ENCODE data around the gene AGBL3. TPM values are rescaled to one million over a fixed set of nuclear protein-coding genes. Genes with fewer than 3 reads are reported as not detected.

AGBL3 gene
- total and polyA plus RNA-seq, 9 of the 15 experiments (the other 6 are each of a cell fraction or from before 2014, with no cell fraction given): 0.54 to 2.9 (median 1.7) TPM

DNA sequence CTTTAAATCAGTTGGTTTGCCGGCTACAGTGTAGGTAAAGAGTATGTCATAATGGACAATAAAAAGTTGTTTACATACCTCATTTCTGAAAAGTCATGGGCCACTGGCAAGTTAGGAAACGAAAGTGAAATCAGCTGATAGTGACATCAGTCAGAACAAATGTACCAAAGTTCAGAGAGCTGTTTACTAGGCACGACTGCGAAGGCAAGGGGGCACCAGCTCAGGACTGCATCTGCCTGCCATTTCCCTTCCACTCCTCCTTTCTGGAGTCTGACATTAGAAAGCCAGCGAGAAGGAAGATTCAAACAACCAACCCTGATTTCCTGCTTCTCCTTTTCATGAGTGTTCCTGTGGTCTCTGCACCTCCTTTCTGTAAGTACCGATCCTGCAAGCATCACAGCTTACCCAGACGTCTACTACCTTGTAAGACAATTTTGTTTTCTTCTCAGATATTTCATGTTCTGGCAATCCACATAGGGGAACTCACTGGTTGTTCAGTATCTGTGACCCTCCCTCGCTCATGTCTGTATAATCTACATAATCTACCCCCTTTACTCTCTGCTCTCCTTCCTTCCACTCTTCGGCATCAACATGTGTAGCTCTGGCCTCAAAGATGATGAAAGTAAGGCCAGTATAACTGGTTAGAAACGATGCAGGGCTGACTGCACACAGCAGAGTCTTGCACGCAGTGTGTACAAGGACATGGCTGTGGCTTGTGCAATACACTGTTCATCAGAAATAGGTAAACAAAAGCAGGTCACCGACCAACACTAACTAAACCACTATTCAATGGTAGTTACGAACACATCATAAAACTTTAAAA lies 161.8 kb downstream of the AGBL3 start, which contains the start of gene TMEM140 (continued):
- TF ChIP-seq, protein P1, sequence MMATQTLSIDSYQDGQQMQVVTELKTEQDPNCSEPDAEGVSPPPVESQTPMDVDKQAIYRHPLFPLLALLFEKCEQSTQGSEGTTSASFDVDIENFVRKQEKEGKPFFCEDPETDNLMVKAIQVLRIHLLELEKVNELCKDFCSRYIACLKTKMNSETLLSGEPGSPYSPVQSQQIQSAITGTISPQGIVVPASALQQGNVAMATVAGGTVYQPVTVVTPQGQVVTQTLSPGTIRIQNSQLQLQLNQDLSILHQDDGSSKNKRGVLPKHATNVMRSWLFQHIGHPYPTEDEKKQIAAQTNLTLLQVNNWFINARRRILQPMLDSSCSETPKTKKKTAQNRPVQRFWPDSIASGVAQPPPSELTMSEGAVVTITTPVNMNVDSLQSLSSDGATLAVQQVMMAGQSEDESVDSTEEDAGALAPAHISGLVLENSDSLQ (IDR thresholded peaks at IDR 0.05): peak; percentile 55; the same call in 1 of the 2 replicates
- TF ChIP-seq NR3C1 (CRISPR knock-in tag; IDR thresholded peaks at IDR 0.05) (no peak), ETV5 (CRISPR knock-in tag; IDR thresholded peaks at IDR 0.05; ENCODE audit: low read depth) (no peak), MAFG (tag; conservative IDR thresholded peaks at IDR 0.05) (peak; percentile 82), SMARCC2 (IDR thresholded peaks at IDR 0.05; ENCODE audit: low read depth) (peak; percentile 10; the same call in 1 of the 2 replicates), ZBTB8A (IDR thresholded peaks at IDR 0.05; ENCODE audit: partially characterized antibody) (no peak), ETS2 (tag; IDR thresholded peaks at IDR 0.05; ENCODE audit: borderline replicate concordance, poor library complexity, severe bottlenecking) (no peak), HDGF (IDR thresholded peaks at IDR 0.05) (peak; percentile 23; the same call in 1 of the 2 replicates), RUNX1 (IDR thresholded peaks at IDR 0.05; ENCODE audit: low read depth) (no peak), ZNF133 (CRISPR knock-in tag; IDR thresholded peaks at IDR 0.05) (no peak), PHF20 (IDR thresholded peaks at IDR 0.05; ENCODE audit: partially characterized antibody) (no peak), MCM7 (IDR thresholded peaks at IDR 0.05) (no peak), IRF2 (CRISPR knock-in tag; IDR thresholded peaks at IDR 0.05) (peak; percentile 97), SREBF1 (IDR thresholded peaks at IDR 0.05; ENCODE audit: borderline replicate concordance, low read depth, low read length) (no peak), TAF9B (IDR thresholded peaks at IDR 0.05; ENCODE audit: partially characterized antibody) (peak; percentile 97), TFAP4 (CRISPR knock-in tag; IDR thresholded peaks at IDR 0.05; ENCODE audit: borderline replicate concordance) (peak; percentile 96), TAF1 (IDR thresholded peaks at IDR 0.05; ENCODE audit: control insufficient read depth, extremely low read depth, insufficient read depth, low read length, severe bottlenecking) (no peak), ZNF75A (CRISPR knock-in tag; IDR thresholded peaks at IDR 0.05) (no peak), LARP7 (IDR thresholded peaks at IDR 0.05) (no peak), NR2F6 (CRISPR knock-in tag; IDR thresholded peaks at IDR 0.05) (no peak), NFYB (IDR thresholded peaks at IDR 0.05; ENCODE audit: extremely low read depth, insufficient read length) (no peak)
- TF ChIP-seq, protein P2, sequence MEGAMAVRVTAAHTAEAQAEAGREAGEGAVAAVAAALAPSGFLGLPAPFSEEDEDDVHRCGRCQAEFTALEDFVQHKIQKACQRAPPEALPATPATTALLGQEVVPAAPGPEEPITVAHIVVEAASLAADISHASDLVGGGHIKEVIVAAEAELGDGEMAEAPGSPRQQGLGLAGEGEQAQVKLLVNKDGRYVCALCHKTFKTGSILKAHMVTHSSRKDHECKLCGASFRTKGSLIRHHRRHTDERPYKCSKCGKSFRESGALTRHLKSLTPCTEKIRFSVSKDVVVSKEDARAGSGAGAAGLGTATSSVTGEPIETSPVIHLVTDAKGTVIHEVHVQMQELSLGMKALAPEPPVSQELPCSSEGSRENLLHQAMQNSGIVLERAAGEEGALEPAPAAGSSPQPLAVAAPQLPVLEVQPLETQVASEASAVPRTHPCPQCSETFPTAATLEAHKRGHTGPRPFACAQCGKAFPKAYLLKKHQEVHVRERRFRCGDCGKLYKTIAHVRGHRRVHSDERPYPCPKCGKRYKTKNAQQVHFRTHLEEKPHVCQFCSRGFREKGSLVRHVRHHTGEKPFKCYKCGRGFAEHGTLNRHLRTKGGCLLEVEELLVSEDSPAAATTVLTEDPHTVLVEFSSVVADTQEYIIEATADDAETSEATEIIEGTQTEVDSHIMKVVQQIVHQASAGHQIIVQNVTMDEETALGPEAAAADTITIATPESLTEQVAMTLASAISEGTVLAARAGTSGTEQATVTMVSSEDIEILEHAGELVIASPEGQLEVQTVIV (CRISPR knock-in tag; IDR thresholded peaks at IDR 0.05; ENCODE audit: borderline replicate concordance): no peak
- TF ChIP-seq, protein P3, sequence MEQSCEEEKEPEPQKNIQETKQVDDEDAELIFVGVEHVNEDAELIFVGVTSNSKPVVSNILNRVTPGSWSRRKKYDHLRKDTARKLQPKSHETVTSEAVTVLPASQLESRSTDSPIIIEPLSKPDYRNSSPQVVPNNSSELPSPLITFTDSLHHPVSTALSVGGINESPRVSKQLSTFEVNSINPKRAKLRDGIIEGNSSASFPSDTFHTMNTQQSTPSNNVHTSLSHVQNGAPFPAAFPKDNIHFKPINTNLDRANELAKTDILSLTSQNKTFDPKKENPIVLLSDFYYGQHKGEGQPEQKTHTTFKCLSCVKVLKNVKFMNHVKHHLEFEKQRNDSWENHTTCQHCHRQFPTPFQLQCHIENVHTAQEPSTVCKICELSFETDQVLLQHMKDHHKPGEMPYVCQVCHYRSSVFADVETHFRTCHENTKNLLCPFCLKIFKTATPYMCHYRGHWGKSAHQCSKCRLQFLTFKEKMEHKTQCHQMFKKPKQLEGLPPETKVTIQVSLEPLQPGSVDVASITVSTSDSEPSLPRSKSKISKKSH (CRISPR knock-in tag; IDR thresholded peaks at IDR 0.05): no peak
